ENCODE results near the gene SLC25A23.

- TF ChIP-seq CTCF (IDR thresholded peaks at IDR 0.05) (no peak), POLR2A (IDR thresholded peaks at IDR 0.05) (no peak), EP300 (IDR thresholded peaks at IDR 0.05) (no peak)
These were observed 7.1 kb upstream of the SLC25A23 start for GRCh38 chr19:6466526-6467248.
